Peyer's patch (tissue), 4 donors: ENCODE results near the gene SRPRB. TPM values are rescaled to one million over a fixed set of nuclear protein-coding genes. Genes with fewer than 3 reads are reported as not detected.

ENCODE experiments used
- DNase-seq, 3 donors: peaks; one replicate each; pipeline ENCODE4 v3.0.0-alpha.2; 2017 to 2019
- H3K27ac ChIP-seq, 4 donors: fragments of 200-600 bp; sonication (generic); one replicate each; pipeline ENCODE4 v1.5.1; 2016 to 2019
- H3K27me3 ChIP-seq, 2 donors: fragments of 200-600 bp; sonication (generic); one replicate each; pipeline ENCODE4 v1.5.1; 2019
- H3K36me3 ChIP-seq, 3 donors: fragments of 200-600 bp; sonication (generic); one replicate each; pipeline ENCODE4 v1.5.1; 2016 to 2019
- H3K4me1 ChIP-seq, 4 donors: fragments of 200-600 bp; sonication (generic); one replicate each; pipeline ENCODE4 v1.5.1; 2016 to 2019
- H3K4me3 ChIP-seq, 4 donors: fragments of 200-600 bp; sonication (generic); 1 replicate in 3 of 4; 2 replicates in 1 of 4; pipeline ENCODE4 v1.5.1; 2016 to 2019; ENCODE audit warnings: mild to moderate bottlenecking in 1 of 4
- H3K9me3 ChIP-seq, 4 donors: fragments of 200-600 bp; sonication (generic); one replicate each; pipeline ENCODE4 v1.5.1; 2016 to 2019; ENCODE audit warnings: mild to moderate bottlenecking in 1 of 4
- POLR2A ChIP-seq, 2 donors: fragments of 450-650 bp; IDR thresholded peaks; one replicate each; pipeline ENCODE4 v1.5.1; 2017; ENCODE audit warnings: antibody characterized with exemption in 2 of 2, mild to moderate bottlenecking in 2 of 2, moderate library complexity in 2 of 2
- total RNA-seq, 4 donors: library from RNA; depleted of rRNA; stranded (reverse); fragments of >200 nt; gene quantifications; one replicate each; pipeline ENCODE4 v1.1.0, GENCODE V29; 2016
- TF ChIP-seq, protein P1 (sequence below), 6 experiments: fragments of 450-650 bp in 4 of 6; fragments of 200-600 bp in 2 of 6; sonication (generic) in 1 of 6; IDR thresholded peaks; one replicate each; pipeline ENCODE4 v1.5.1; 2017 to 2019; ENCODE audit warnings: antibody characterized with exemption in 6 of 6, mild to moderate bottlenecking in 3 of 6, moderate library complexity in 1 of 6

The SRPRB gene
- total RNA-seq, 4 donors from 2014 or later, result 5.0 to 15.6 (median 10.1) TPM

GRCh38 chr3:133860519-133860918 is 54.9 kb downstream of the SRPRB start:
- peak in 1 of 3 donors; percentile 32 for DNase-seq
- H3K9me3 ChIP-seq, result no peaks in the 10 kb centered on the region
- TF ChIP-seq, protein P1, sequence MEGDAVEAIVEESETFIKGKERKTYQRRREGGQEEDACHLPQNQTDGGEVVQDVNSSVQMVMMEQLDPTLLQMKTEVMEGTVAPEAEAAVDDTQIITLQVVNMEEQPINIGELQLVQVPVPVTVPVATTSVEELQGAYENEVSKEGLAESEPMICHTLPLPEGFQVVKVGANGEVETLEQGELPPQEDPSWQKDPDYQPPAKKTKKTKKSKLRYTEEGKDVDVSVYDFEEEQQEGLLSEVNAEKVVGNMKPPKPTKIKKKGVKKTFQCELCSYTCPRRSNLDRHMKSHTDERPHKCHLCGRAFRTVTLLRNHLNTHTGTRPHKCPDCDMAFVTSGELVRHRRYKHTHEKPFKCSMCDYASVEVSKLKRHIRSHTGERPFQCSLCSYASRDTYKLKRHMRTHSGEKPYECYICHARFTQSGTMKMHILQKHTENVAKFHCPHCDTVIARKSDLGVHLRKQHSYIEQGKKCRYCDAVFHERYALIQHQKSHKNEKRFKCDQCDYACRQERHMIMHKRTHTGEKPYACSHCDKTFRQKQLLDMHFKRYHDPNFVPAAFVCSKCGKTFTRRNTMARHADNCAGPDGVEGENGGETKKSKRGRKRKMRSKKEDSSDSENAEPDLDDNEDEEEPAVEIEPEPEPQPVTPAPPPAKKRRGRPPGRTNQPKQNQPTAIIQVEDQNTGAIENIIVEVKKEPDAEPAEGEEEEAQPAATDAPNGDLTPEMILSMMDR (IDR thresholded peaks at IDR 0.05), result no peak
- TF ChIP-seq POLR2A (IDR thresholded peaks at IDR 0.05), result no peak

GRCh38 chr3:133862161-133862560 is 56.5 kb downstream of the SRPRB start:
- H3K27ac ChIP-seq, result no peak overlapping the region
- H3K9me3 ChIP-seq, result no peaks in the 10 kb centered on the region
- H3K4me1 ChIP-seq, result no peaks in the 10 kb centered on the region
- no peak overlapping the region for H3K4me3 ChIP-seq
- no peaks in the 10 kb centered on the region for H3K36me3 ChIP-seq
- TF ChIP-seq POLR2A (IDR thresholded peaks at IDR 0.05), result no peak
- TF ChIP-seq, protein P1 (IDR thresholded peaks at IDR 0.05), result no peak
- peak in 1 of 3 donors; percentile 26 for DNase-seq
- H3K27me3 ChIP-seq, result no peaks in the 10 kb centered on the region

More at GRCh38 chr3:133860519-133860918, 54.9 kb downstream of the SRPRB start:
- Histone ChIP-seq H3K36me3 (no peaks in the 10 kb centered on the region), H3K4me1 (no peaks in the 10 kb centered on the region), H3K27ac (no peak overlapping the region), H3K4me3 (no peak overlapping the region), H3K27me3 (no peaks in the 10 kb centered on the region)

- Histone ChIP-seq H3K27me3 (no peaks in the 10 kb centered on the region), H3K9me3 (no peaks in the 10 kb centered on the region), H3K4me3 (no peak overlapping the region), H3K27ac (no peak overlapping the region), H3K4me1 (no peaks in the 10 kb centered on the region), H3K36me3 (no peaks in the 10 kb centered on the region)
- DNase-seq, result peak in 1 of 3 donors; percentile 24
- TF ChIP-seq, protein P1 (IDR thresholded peaks at IDR 0.05), result no peak
- TF ChIP-seq POLR2A (IDR thresholded peaks at IDR 0.05), result no peak
These were observed 58.3 kb downstream of the SRPRB start for GRCh38 chr3:133863911-133864310.

GRCh38 chr3:133864616-133865015 is 59.0 kb downstream of the SRPRB start:
- Histone ChIP-seq H3K27ac (no peak overlapping the region), H3K36me3 (no peaks in the 10 kb centered on the region), H3K27me3 (no peaks in the 10 kb centered on the region), H3K4me3 (no peak overlapping the region), H3K9me3 (no peaks in the 10 kb centered on the region), H3K4me1 (no peaks in the 10 kb centered on the region)
- peak in 1 of 3 donors; percentile 6 for DNase-seq
- no peak for TF ChIP-seq POLR2A (IDR thresholded peaks at IDR 0.05)
- TF ChIP-seq, protein P1 (IDR thresholded peaks at IDR 0.05), result no peak

- Histone ChIP-seq H3K27ac (no peak overlapping the region), H3K36me3 (no peaks in the 10 kb centered on the region), H3K9me3 (no peaks in the 10 kb centered on the region), H3K27me3 (no peaks in the 10 kb centered on the region), H3K4me1 (no peaks in the 10 kb centered on the region), H3K4me3 (no peak overlapping the region)
- TF ChIP-seq, protein P1 (IDR thresholded peaks at IDR 0.05), result no peak
- TF ChIP-seq POLR2A (IDR thresholded peaks at IDR 0.05), result no peak
- DNase-seq, result peak in 1 of 3 donors; percentile 31
These were observed 59.7 kb downstream of the SRPRB start for GRCh38 chr3:133865136-133865855.
